Trophoblast cell (in vitro differentiated cells and primary cell): Measurements from ENCODE around the gene RABGAP1.

Source experiments
- DNase-seq, 2 donors: peaks; one replicate each; pipeline ENCODE4 v3.0.0-alpha.2; 2016
- H2AFZ ChIP-seq: 2 replicates; pipeline ENCODE4 v1.6.1; 2013; ENCODE audit warnings: low read length, moderate library complexity, mild to moderate bottlenecking; ENCODE audit not compliant: insufficient read depth, poor library complexity
- H2AK5ac ChIP-seq: 2 replicates; pipeline ENCODE4 v1.6.1; 2013; ENCODE audit warnings: mild to moderate bottlenecking, low read length
- H2BK120ac ChIP-seq: 2 replicates; pipeline ENCODE4 v1.6.1; 2013; ENCODE audit warnings: low read length, mild to moderate bottlenecking, moderate library complexity; ENCODE audit not compliant: insufficient read depth, poor library complexity
- H2BK12ac ChIP-seq: 2 replicates; pipeline ENCODE4 v1.6.1; 2013; ENCODE audit warnings: mild to moderate bottlenecking, low read length, moderate library complexity
- H2BK5ac ChIP-seq: 2 replicates; pipeline ENCODE4 v1.6.1; 2013; ENCODE audit warnings: low read length, low read depth, moderate library complexity, mild to moderate bottlenecking; ENCODE audit not compliant: poor library complexity
- H3K14ac ChIP-seq: 2 replicates; pipeline ENCODE4 v1.6.1; 2013; ENCODE audit warnings: mild to moderate bottlenecking, low read length
- H3K18ac ChIP-seq: 2 replicates; pipeline ENCODE4 v1.6.1; 2013; ENCODE audit warnings: mild to moderate bottlenecking, low read length
- H3K23ac ChIP-seq: 2 replicates; pipeline ENCODE4 v1.6.1; 2013; ENCODE audit warnings: low read length
- H3K27ac ChIP-seq: 2 replicates; pipeline ENCODE4 v1.5.1; 2013; ENCODE audit warnings: low read depth, mild to moderate bottlenecking, inconsistent platforms, low read length, moderate library complexity
- H3K27me3 ChIP-seq: 2 replicates; pipeline ENCODE4 v1.6.1; 2013; ENCODE audit warnings: inconsistent platforms, mild to moderate bottlenecking, low read length, moderate library complexity; ENCODE audit not compliant: insufficient read depth
- H3K36me3 ChIP-seq, 2 experiments: 1 replicate in 1 of 2; 2 replicates in 1 of 2; pipeline ENCODE4 v1.6.1; 2013; ENCODE audit warnings: low read length in 2 of 2, mild to moderate bottlenecking in 2 of 2, moderate library complexity in 1 of 2; ENCODE audit not compliant: insufficient read depth in 2 of 2, control insufficient read depth in 1 of 2
- H3K4ac ChIP-seq: 2 replicates; pipeline ENCODE4 v1.6.1; 2013; ENCODE audit warnings: low read depth, mild to moderate bottlenecking, low read length, moderate library complexity
- H3K4me1 ChIP-seq, 2 experiments: 1 replicate in 1 of 2; 2 replicates in 1 of 2; pipeline ENCODE4 v1.6.1; 2013; ENCODE audit warnings: low read length in 2 of 2, mild to moderate bottlenecking in 2 of 2, moderate library complexity in 1 of 2; ENCODE audit not compliant: insufficient read depth in 2 of 2, control insufficient read depth in 1 of 2
- H3K4me2 ChIP-seq: 2 replicates; pipeline ENCODE4 v1.6.1; 2013; ENCODE audit warnings: inconsistent platforms, mild to moderate bottlenecking, low read length, moderate library complexity
- H3K4me3 ChIP-seq: 2 replicates; pipeline ENCODE4 v1.5.1; 2013; ENCODE audit warnings: mild to moderate bottlenecking, low read depth, low read length, inconsistent platforms
- H3K79me1 ChIP-seq: one replicate; pipeline ENCODE4 v1.6.1; 2013; ENCODE audit warnings: low read length
- H3K79me2 ChIP-seq: 2 replicates; pipeline ENCODE4 v1.6.1; 2013; ENCODE audit warnings: low read length, mild to moderate bottlenecking; ENCODE audit not compliant: control insufficient read depth, insufficient read depth, poor library complexity
- H3K9ac ChIP-seq: 2 replicates; pipeline ENCODE4 v1.6.1; 2013; ENCODE audit warnings: mild to moderate bottlenecking, low read length
- H3K9me3 ChIP-seq: 2 replicates; pipeline ENCODE4 v1.6.1; 2013; ENCODE audit warnings: low read depth, mild to moderate bottlenecking, control low read depth, inconsistent platforms, low read length; ENCODE audit not compliant: insufficient read depth
- H4K12ac ChIP-seq: 2 replicates; pipeline ENCODE4 v1.6.1; 2013; ENCODE audit warnings: low read depth, mild to moderate bottlenecking, low read length, moderate library complexity
- H4K8ac ChIP-seq: 2 replicates; pipeline ENCODE4 v1.6.1; 2013; ENCODE audit warnings: low read depth, mild to moderate bottlenecking, low read length, moderate library complexity
- H4K91ac ChIP-seq: one replicate; pipeline ENCODE4 v1.6.1; 2013; ENCODE audit warnings: low read depth, mild to moderate bottlenecking, low read length, moderate library complexity
- WGBS: extraction: QIAGEN DNeasy Blood & Tissue Kit; methylation state at CpG from one replicate; pipeline ENCODE4 v1.1.7; 2013; ENCODE audit warnings: missing lambda C conversion rate; ENCODE audit not compliant: insufficient read length, insufficient coverage; ENCODE audit errors: extremely low coverage; 5-methylcytosine and 5-hydroxymethylcytosine counted together

RABGAP1 gene

GRCh38 chr9:123033864-123034601, 93.2 kb downstream of the RABGAP1 start:
- WGBS = no CpG with 5 or more reads among the region's 8 CpGs
- Histone ChIP-seq H3K4me1 (peaks cover 3 to 8% of the 10 kb centered on the region in 2 experiments), H3K27me3 (no peaks in the 10 kb centered on the region), H3K27ac (no peak overlapping the region), H3K23ac (peak overlapping the region; percentile 87), H2BK120ac (no peak overlapping the region), H4K91ac (no peak overlapping the region), H2AFZ (no peak overlapping the region), H2BK5ac (no peak overlapping the region), H3K9me3 (no peaks in the 10 kb centered on the region), H3K4ac (no peak overlapping the region), H3K79me2 (no peaks in the 10 kb centered on the region), H3K4me3 (no peak overlapping the region), H3K4me2 (no peak overlapping the region), H4K8ac (no peak overlapping the region), H2AK5ac (no peak overlapping the region), H3K9ac (no peak overlapping the region), H3K18ac (no peak overlapping the region), H3K36me3 (peaks cover 8 to 16% of the 10 kb centered on the region in 2 experiments), H2BK12ac (no peak overlapping the region), H4K12ac (no peak overlapping the region), H3K14ac (no peak overlapping the region), H3K79me1 (no peaks in the 10 kb centered on the region)
- no peak for DNase-seq

DNA sequence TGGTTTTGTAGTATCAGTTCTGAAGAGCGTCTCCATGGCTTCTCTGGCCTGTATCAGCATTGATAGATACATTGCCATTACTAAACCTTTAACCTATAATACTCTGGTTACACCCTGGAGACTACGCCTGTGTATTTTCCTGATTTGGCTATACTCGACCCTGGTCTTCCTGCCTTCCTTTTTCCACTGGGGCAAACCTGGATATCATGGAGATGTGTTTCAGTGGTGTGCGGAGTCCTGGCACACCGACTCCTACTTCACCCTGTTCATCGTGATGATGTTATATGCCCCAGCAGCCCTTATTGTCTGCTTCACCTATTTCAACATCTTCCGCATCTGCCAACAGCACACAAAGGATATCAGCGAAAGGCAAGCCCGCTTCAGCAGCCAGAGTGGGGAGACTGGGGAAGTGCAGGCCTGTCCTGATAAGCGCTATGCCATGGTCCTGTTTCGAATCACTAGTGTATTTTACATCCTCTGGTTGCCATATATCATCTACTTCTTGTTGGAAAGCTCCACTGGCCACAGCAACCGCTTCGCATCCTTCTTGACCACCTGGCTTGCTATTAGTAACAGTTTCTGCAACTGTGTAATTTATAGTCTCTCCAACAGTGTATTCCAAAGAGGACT, 94.2 kb downstream of the RABGAP1 start:
- Histone ChIP-seq H3K4me3 (no peak overlapping the region), H4K91ac (no peak overlapping the region), H2BK120ac (no peak overlapping the region), H3K9ac (peak overlapping the region; percentile 21), H3K4me1 (peaks cover 3 to 8% of the 10 kb centered on the region in 2 experiments), H3K79me2 (no peaks in the 10 kb centered on the region), H4K12ac (no peak overlapping the region), H3K18ac (no peak overlapping the region), H2AFZ (no peak overlapping the region), H3K4ac (no peak overlapping the region), H3K14ac (no peak overlapping the region), H3K36me3 (peaks cover 6 to 14% of the 10 kb centered on the region in 2 experiments), H2AK5ac (no peak overlapping the region), H3K9me3 (no peaks in the 10 kb centered on the region), H3K23ac (no peak overlapping the region), H3K79me1 (no peaks in the 10 kb centered on the region), H2BK5ac (no peak overlapping the region), H3K4me2 (no peak overlapping the region), H2BK12ac (no peak overlapping the region), H4K8ac (no peak overlapping the region), H3K27me3 (no peaks in the 10 kb centered on the region), H3K27ac (no peak overlapping the region)
- WGBS = no CpG with 5 or more reads among the region's 13 CpGs
- no peak for DNase-seq

DNA sequence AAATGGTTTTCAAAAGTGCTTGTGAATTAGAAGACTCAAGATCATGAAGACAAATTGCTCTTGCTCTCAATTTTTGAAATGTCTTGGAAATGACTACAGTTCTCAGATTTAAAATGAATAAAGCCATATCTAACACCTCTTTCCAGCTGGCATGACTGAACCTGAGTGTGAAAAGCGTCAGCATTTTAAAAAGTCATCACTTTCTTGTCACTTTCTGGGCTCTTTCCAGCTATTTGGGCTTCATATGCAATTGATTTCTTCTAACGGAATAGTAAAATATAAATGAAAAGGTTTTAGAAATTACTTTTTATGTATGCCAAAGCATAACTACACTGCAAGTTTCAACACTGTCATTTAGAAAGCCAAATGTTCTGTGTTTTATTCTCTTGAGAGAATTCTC, 95.0 kb downstream of the RABGAP1 start:
- Histone ChIP-seq H4K8ac (no peak overlapping the region), H3K4ac (no peak overlapping the region), H3K79me1 (no peaks in the 10 kb centered on the region), H4K91ac (no peak overlapping the region), H3K23ac (no peak overlapping the region), H3K27ac (no peak overlapping the region), H3K4me1 (peaks cover 3 to 8% of the 10 kb centered on the region in 2 experiments), H2BK5ac (no peak overlapping the region), H3K14ac (no peak overlapping the region), H3K79me2 (no peaks in the 10 kb centered on the region), H3K4me2 (no peak overlapping the region), H4K12ac (no peak overlapping the region), H3K4me3 (no peak overlapping the region), H2BK12ac (no peak overlapping the region), H3K9me3 (no peaks in the 10 kb centered on the region), H3K9ac (no peak overlapping the region), H2AFZ (no peak overlapping the region), H3K36me3 (peaks cover 6 to 14% of the 10 kb centered on the region in 2 experiments), H3K27me3 (no peaks in the 10 kb centered on the region), H3K18ac (no peak overlapping the region), H2AK5ac (no peak overlapping the region), H2BK120ac (no peak overlapping the region)
- WGBS = no CpG with 5 or more reads among the region's 2 CpGs
- DNase-seq = no peak

DNA sequence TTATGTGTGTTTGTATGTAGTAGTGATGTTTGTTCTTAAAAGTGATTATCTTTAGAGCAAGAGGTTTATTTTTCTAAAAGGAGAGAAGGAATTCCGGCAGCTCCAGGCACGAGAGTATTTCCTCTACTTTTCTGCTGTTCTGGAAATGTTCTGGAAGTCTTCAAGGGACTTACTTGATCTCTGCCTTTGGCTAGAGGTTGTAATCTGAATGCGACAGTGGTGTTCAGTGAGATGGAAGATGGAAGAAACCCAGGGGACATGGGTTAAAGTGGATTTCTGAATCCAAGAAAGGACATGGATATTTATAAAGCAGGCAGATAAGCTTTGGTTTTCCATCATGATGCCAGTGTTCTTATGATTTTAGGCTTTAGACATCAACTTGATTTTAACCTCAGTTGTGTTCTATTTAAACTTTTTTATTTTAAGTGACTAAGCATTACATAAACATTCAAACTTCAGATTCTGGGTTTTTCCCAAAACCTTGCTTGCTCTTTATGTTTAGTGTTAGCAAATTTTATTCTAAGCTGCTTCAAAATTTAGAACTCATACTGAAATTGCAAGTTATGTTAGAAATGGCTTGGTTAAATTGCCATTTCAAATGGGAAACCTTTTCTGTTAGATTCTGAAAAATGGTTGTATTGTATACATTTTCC, 96.2 kb downstream of the RABGAP1 start:
- Histone ChIP-seq H4K8ac (no peak overlapping the region), H3K4ac (no peak overlapping the region), H3K4me1 (peaks cover 3 to 8% of the 10 kb centered on the region in 2 experiments), H3K4me2 (no peak overlapping the region), H2AFZ (no peak overlapping the region), H2BK120ac (no peak overlapping the region), H4K91ac (no peak overlapping the region), H2BK12ac (no peak overlapping the region), H3K9ac (no peak overlapping the region), H2AK5ac (no peak overlapping the region), H2BK5ac (no peak overlapping the region), H3K27ac (no peak overlapping the region), H3K9me3 (no peaks in the 10 kb centered on the region), H3K23ac (no peak overlapping the region), H3K27me3 (no peaks in the 10 kb centered on the region), H4K12ac (no peak overlapping the region), H3K36me3 (peaks cover 6 to 14% of the 10 kb centered on the region in 2 experiments), H3K79me2 (no peaks in the 10 kb centered on the region), H3K18ac (no peak overlapping the region), H3K4me3 (no peak overlapping the region), H3K14ac (no peak overlapping the region), H3K79me1 (no peaks in the 10 kb centered on the region)
- no peak for DNase-seq
- no CpG with 5 or more reads among the region's 3 CpGs for WGBS
